HepG2 (cell line): ENCODE data around the gene TBX6. TPM values are rescaled to one million over a fixed set of nuclear protein-coding genes. Genes with fewer than 3 reads are reported as not detected.

Source experiments
- HMGXB3 ChIP-seq: sonication (generic); formaldehyde crosslinking; IDR thresholded peaks from 2 replicates; pipeline ENCODE4 v1.4.0; 2020; ENCODE audit warnings: missing genetic modification reagents, borderline replicate concordance
- HNRNPUL1 ChIP-seq: fragments of 200-400 bp; formaldehyde crosslinking; IDR thresholded peaks from 2 replicates; pipeline ENCODE4 v1.6.1; 2017; ENCODE audit warnings: low read depth, mild to moderate bottlenecking, low read length, moderate library complexity
- HOMEZ ChIP-seq: IDR thresholded peaks from 2 replicates; pipeline ENCODE4 v1.6.1; 2016; ENCODE audit warnings: low read depth
- KLF16 ChIP-seq, 2 experiments: sonication (generic) in 1 of 2; formaldehyde crosslinking in 1 of 2; IDR thresholded peaks; 2 replicates each; pipeline versions ENCODE4 v1.6.1 to v1.8.0; 2016 to 2023; ENCODE audit warnings: missing genetic modification reagents in 2 of 2, missing compliant biosample characterization in 1 of 2
- MAFK ChIP-seq, 2 experiments: IDR thresholded peaks in 1 of 2; conservative IDR thresholded peaks in 1 of 2; 2 replicates each; pipeline ENCODE4 v1.6.1; 2011; ENCODE audit warnings: improper control_type of control experiment in 2 of 2, low read length in 2 of 2
- MLLT10 ChIP-seq: sonication (generic); formaldehyde crosslinking; IDR thresholded peaks from 2 replicates; pipeline ENCODE4 v1.4.0; 2020; ENCODE audit warnings: missing genetic modification reagents
- REL ChIP-seq: sonication (generic); formaldehyde crosslinking; conservative IDR thresholded peaks from 2 replicates; pipeline ENCODE4 v1.8.0; 2022; ENCODE audit warnings: mild to moderate bottlenecking, missing genetic modification reagents, moderate library complexity
- SMARCC2 ChIP-seq: fragments of 450-650 bp; IDR thresholded peaks from 2 replicates; pipeline ENCODE4 v1.6.1; 2017; ENCODE audit warnings: antibody characterized with exemption, mild to moderate bottlenecking
- ZFP62 ChIP-seq: sonication (generic); formaldehyde crosslinking; IDR thresholded peaks from 2 replicates; pipeline ENCODE4 v1.4.0; 2020; ENCODE audit warnings: missing genetic modification reagents
- ZFP90 ChIP-seq: sonication (generic); formaldehyde crosslinking; IDR thresholded peaks from 2 replicates; pipeline ENCODE4 v1.8.0; 2022; ENCODE audit warnings: missing genetic modification reagents, mild to moderate bottlenecking, inconsistent platforms, borderline replicate concordance
- ZNF326 ChIP-seq: sonication (generic); formaldehyde crosslinking; IDR thresholded peaks from 2 replicates; pipeline ENCODE4 v1.4.0; 2020; ENCODE audit warnings: missing genetic modification reagents, borderline replicate concordance
- ZNF34 ChIP-seq: sonication (generic); formaldehyde crosslinking; IDR thresholded peaks from 2 replicates; pipeline ENCODE4 v1.4.0; 2020; ENCODE audit warnings: mild to moderate bottlenecking, missing genetic modification reagents, borderline replicate concordance
- ZNF382 ChIP-seq: sonication (generic); formaldehyde crosslinking; IDR thresholded peaks from 2 replicates; pipeline ENCODE4 v1.5.0; 2020; ENCODE audit warnings: missing genetic modification reagents, mild to moderate bottlenecking, borderline replicate concordance
- ZSCAN21 ChIP-seq: sonication (generic); formaldehyde crosslinking; IDR thresholded peaks from 2 replicates; pipeline ENCODE4 v1.8.0; 2022; ENCODE audit warnings: mild to moderate bottlenecking, missing genetic modification reagents, moderate library complexity, borderline replicate concordance
- ZSCAN9 ChIP-seq: IDR thresholded peaks from 2 replicates; pipeline ENCODE4 v1.6.1; 2016; ENCODE audit warnings: borderline replicate concordance
- polyA plus RNA-seq, 8 experiments: library from polyadenylated mRNA; depleted of rRNA in 3 of 8; stranded (reverse) in 7 of 8; unstranded in 1 of 8; fragments of >200 nt; fragmentation: Illumina TruSeq in 4 of 8; extraction: Trizol in 4 of 8; gene quantifications; 2 replicates each; pipeline versions ENCODE4 v1.2.1 to v1.2.3, GENCODE V29; 2011 to 2016; ENCODE audit warnings: low read depth in 4 of 8, missing spikeins in 1 of 8, mixed read lengths in 1 of 8; ENCODE audit not compliant: insufficient read depth in 1 of 8
- total RNA-seq, 5 experiments: library from RNA; depleted of rRNA; stranded (reverse); fragments of >200 nt; fragmentation: Illumina TruSeq; extraction: Trizol; gene quantifications; 2 replicates each; pipeline ENCODE4 v1.2.3, GENCODE V29; 2016; ENCODE audit warnings: low read depth in 1 of 5
- TF ChIP-seq, protein P1 (sequence below): sonication (generic); formaldehyde crosslinking; IDR thresholded peaks from 2 replicates; pipeline ENCODE4 v1.5.1; 2020; ENCODE audit warnings: mild to moderate bottlenecking, missing genetic modification reagents, borderline replicate concordance

The TBX6 gene
- total and polyA plus RNA-seq, 2 of the 13 experiments (the other 11 are each of a cell fraction or from before 2014, with no cell fraction given): 0.24 to 0.42 TPM

DNA sequence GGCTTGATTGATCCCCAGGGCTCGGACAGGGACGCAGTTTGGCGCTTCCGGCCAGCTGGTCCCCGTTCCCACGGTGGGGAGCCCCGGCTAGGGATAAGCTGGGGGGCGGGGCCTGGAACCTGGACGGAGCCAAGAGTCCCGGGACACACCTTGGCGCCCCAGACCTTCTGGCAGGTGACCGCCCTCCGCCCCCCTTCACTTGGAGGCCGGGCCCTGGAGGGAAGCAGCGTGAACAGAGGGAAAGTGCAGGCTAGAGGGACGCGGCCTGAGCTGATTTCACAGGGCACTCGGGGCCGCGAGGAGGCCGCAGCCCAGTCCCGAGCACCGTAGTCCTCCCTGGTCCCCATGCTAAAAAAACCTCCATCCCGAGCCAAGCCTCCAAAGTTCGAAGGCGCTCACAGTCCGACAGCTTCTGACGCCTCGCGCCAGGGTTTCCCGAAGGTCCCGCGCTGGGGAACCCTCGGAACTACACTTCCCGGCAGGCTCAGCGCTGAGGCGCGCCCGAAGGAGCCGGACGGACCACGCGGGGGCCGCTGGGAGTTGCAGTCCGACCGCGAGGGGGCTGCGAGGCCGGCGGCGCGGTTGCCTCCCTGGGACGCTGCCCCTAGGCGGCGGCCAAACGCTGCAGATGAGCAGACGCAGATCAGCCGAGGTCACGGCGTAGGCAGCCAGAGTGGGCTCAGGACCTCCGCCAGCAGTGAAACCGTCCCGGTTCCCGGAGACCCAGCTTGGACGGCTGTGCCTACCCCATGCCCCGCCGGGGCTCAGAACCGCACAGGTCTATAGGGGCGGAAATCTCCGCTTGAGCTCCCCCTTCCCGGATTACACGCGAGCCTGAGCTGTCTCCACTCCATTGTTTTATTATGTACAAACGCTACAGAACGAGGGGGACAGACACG, at the start of gene TBX6 (continued):
- no peak for TF ChIP-seq ZNF382 (CRISPR knock-in tag)
- peak; percentile 87 for TF ChIP-seq ZSCAN21 (CRISPR knock-in tag)
- TF ChIP-seq REL: 0 out of 2 replicates have a peak, but pooled peaks have one; percentile 34
- TF ChIP-seq MLLT10 (CRISPR knock-in tag): no peak
- TF ChIP-seq ZSCAN9 (CRISPR knock-in tag): no peak; the same call in 1 of the 2 replicates
- TF ChIP-seq HOMEZ: peak; percentile 36; the same call in 1 of the 2 replicates
- TF ChIP-seq ZNF326 (CRISPR knock-in tag): no peak
- peak; percentile 76; the same call in 1 of the 2 replicates for TF ChIP-seq HMGXB3
- peak; percentile 58; the same call in 1 of the 2 replicates for TF ChIP-seq ZFP90
- TF ChIP-seq, protein P1, sequence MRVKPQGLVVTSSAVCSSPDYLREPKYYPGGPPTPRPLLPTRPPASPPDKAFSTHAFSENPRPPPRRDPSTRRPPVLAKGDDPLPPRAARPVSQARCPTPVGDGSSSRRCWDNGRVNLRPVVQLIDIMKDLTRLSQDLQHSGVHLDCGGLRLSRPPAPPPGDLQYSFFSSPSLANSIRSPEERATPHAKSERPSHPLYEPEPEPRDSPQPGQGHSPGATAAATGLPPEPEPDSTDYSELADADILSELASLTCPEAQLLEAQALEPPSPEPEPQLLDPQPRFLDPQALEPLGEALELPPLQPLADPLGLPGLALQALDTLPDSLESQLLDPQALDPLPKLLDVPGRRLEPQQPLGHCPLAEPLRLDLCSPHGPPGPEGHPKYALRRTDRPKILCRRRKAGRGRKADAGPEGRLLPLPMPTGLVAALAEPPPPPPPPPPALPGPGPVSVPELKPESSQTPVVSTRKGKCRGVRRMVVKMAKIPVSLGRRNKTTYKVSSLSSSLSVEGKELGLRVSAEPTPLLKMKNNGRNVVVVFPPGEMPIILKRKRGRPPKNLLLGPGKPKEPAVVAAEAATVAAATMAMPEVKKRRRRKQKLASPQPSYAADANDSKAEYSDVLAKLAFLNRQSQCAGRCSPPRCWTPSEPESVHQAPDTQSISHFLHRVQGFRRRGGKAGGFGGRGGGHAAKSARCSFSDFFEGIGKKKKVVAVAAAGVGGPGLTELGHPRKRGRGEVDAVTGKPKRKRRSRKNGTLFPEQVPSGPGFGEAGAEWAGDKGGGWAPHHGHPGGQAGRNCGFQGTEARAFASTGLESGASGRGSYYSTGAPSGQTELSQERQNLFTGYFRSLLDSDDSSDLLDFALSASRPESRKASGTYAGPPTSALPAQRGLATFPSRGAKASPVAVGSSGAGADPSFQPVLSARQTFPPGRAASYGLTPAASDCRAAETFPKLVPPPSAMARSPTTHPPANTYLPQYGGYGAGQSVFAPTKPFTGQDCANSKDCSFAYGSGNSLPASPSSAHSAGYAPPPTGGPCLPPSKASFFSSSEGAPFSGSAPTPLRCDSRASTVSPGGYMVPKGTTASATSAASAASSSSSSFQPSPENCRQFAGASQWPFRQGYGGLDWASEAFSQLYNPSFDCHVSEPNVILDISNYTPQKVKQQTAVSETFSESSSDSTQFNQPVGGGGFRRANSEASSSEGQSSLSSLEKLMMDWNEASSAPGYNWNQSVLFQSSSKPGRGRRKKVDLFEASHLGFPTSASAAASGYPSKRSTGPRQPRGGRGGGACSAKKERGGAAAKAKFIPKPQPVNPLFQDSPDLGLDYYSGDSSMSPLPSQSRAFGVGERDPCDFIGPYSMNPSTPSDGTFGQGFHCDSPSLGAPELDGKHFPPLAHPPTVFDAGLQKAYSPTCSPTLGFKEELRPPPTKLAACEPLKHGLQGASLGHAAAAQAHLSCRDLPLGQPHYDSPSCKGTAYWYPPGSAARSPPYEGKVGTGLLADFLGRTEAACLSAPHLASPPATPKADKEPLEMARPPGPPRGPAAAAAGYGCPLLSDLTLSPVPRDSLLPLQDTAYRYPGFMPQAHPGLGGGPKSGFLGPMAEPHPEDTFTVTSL: no peak
- TF ChIP-seq MAFK (conservative IDR thresholded peaks at IDR 0.05 in 1 of 2, IDR thresholded peaks at IDR 0.05 in 1 of 2; ENCODE audit: low read length in 2 of 2): no peak
- peak; percentile 99 for TF ChIP-seq ZFP62 (CRISPR knock-in tag)
- peak in 1 of 2 experiments; percentile 37; a peak in 1 of 4 replicates for TF ChIP-seq KLF16 (CRISPR knock-in tag; IDR thresholded peaks at IDR 0.05)
- no peak for TF ChIP-seq SMARCC2
- peak; percentile 88; the same call in 1 of the 2 replicates for TF ChIP-seq ZNF34 (CRISPR knock-in tag)
- TF ChIP-seq HNRNPUL1: no peak
